ENCODE data around the gene TEP1.

- TF ChIP-seq POLR2AphosphoS5 (IDR thresholded peaks at IDR 0.05; ENCODE audit: low read depth) (no peak), REST (IDR thresholded peaks at IDR 0.05; ENCODE audit: insufficient replicate concordance, low read depth) (no peak), GABPA (IDR thresholded peaks at IDR 0.05; ENCODE audit: low read depth) (no peak)
Observed at GRCh38 chr14:20341646-20342045, 71.7 kb downstream of the TEP1 start.

Measured in HL-60 (cell line).